Panc1 (cell line): ENCODE results near the gene LMNA. TPM values are rescaled to one million over a fixed set of nuclear protein-coding genes. Genes with fewer than 3 reads are reported as not detected.

Experiments used
- ATAC-seq: fragments of 200-7000 bp; cut with Tn5 transposase; 2 replicates; pipeline ENCODE4 v1.9.1; 2020; ENCODE audit warnings: mild to moderate bottlenecking, moderate library complexity
- BruUV-seq: library from RNA; stranded (reverse); fragments of 400-500 nt; replicated peaks from 2 replicates; lab custom pipeline; 2021; lab: Mats Ljungman, UMichigan
- CTCF ChIA-PET: fragments of 300-600 bp; sonication (Branson Sonifier 250); formaldehyde crosslinking; loops from one replicate; lab custom pipeline; 2022; ENCODE audit warnings: antibody characterized with exemption; lab: Charles Lee
- POLR2A ChIA-PET: fragments of 300-600 bp; sonication (Branson Sonifier 250); formaldehyde crosslinking; loops from one replicate; lab custom pipeline; 2022; ENCODE audit warnings: antibody characterized with exemption; lab: Charles Lee
- DNase-seq: peaks from one replicate; pipeline ENCODE4 v3.0.0-alpha.2; 2010; ENCODE audit warnings: low read depth, low spot score
- H3K27ac ChIP-seq: 2 replicates; pipeline ENCODE4 v1.5.1; 2011; ENCODE audit warnings: mild to moderate bottlenecking, low read length, inconsistent platforms
- H3K27me3 ChIP-seq: fragments of 200-500 bp; sonication (Bioruptor generic); 2 replicates; pipeline ENCODE4 v1.6.0; 2014; ENCODE audit warnings: low read length, inconsistent platforms; ENCODE audit not compliant: control insufficient read depth, insufficient read depth
- H3K36me3 ChIP-seq: fragments of 200-500 bp; sonication (Bioruptor generic); 2 replicates; pipeline ENCODE4 v1.5.1; 2014; ENCODE audit warnings: inconsistent platforms, mild to moderate bottlenecking, low read length, moderate library complexity; ENCODE audit not compliant: control insufficient read depth, insufficient read depth
- H3K4me1 ChIP-seq: 2 replicates; pipeline ENCODE4 v1.5.1; 2011; ENCODE audit warnings: inconsistent platforms, mild to moderate bottlenecking, low read length, moderate library complexity; ENCODE audit not compliant: control insufficient read depth, insufficient read depth
- H3K4me3 ChIP-seq, 2 experiments: 2 replicates each; pipeline ENCODE4 v1.5.1; 2011 to 2012; ENCODE audit warnings: low read depth in 2 of 2, low read length in 2 of 2, mild to moderate bottlenecking in 2 of 2, inconsistent platforms in 1 of 2, moderate library complexity in 1 of 2
- H3K9me3 ChIP-seq: fragments of 200-500 bp; sonication (Bioruptor generic); 2 replicates; pipeline ENCODE4 v1.5.1; 2014; ENCODE audit warnings: low read depth, mild to moderate bottlenecking, inconsistent platforms, low read length, moderate library complexity; ENCODE audit not compliant: control insufficient read depth, insufficient read depth
- CTCF ChIP-seq: fragments of 450-650 bp; IDR thresholded peaks from 2 replicates; pipeline ENCODE4 v1.5.1; 2017; ENCODE audit warnings: mild to moderate bottlenecking
- POLR2AphosphoS5 ChIP-seq: IDR thresholded peaks from 2 replicates; pipeline ENCODE4 v1.6.1; 2012; ENCODE audit warnings: mild to moderate bottlenecking, low read depth, low read length, moderate library complexity
- REST ChIP-seq, 2 experiments: IDR thresholded peaks; 2 replicates each; pipeline ENCODE4 v1.6.1; 2011 to 2012; ENCODE audit warnings: low read depth in 2 of 2, control low read depth in 1 of 2, low read length in 1 of 2, mild to moderate bottlenecking in 1 of 2, moderate library complexity in 1 of 2; ENCODE audit not compliant: insufficient read depth in 1 of 2
- SIN3A ChIP-seq: IDR thresholded peaks from 2 replicates; pipeline ENCODE4 v1.6.1; 2012; ENCODE audit warnings: low read depth, mild to moderate bottlenecking, low read length, moderate library complexity, borderline replicate concordance; ENCODE audit not compliant: insufficient read depth
- TCF7L2 ChIP-seq: IDR thresholded peaks from 2 replicates; pipeline ENCODE4 v1.6.1; 2011; ENCODE audit warnings: mild to moderate bottlenecking, low read depth, low read length, inconsistent platforms
- in situ Hi-C: cut with HindIII; loops from 2 replicates; pipeline ENCODE4 v1.10.0; 2016; ENCODE audit warnings: low sequenced_read_pairs, low pct_unique_long_range_greater_than_20kb
- intact Hi-C: fragments of 100-400 bp; cut with micrococcal nuclease; formaldehyde crosslinking; loops from one replicate; pipeline ENCODE4 v1.10.0; 2022; ENCODE audit not compliant: unreplicated experiment
- total RNA-seq: library from RNA; stranded (reverse); gene quantifications from one replicate; pipeline ENCODE4 v1.2.1, GENCODE V29; 2021; ENCODE audit not compliant: unreplicated experiment

The LMNA gene
- total RNA-seq, 1 experiment from 2014 or later: 691 TPM

- ATAC-seq (no peak), DNase-seq (no peak)
- H3K36me3 ChIP-seq: no peaks in the 10 kb centered on the region
- no TSS peak for BruUV-seq
- intact Hi-C loops: loop anchor here (2.0 kb wide), 1 partner anchor 49 kb away; the partner anchor contains the start of gene LMNA
- in situ Hi-C loops: no loop called here
- no peaks in the 10 kb centered on the region for H3K9me3 ChIP-seq
- POLR2A ChIA-PET: interaction anchor here (0.7 to 1.1 kb wide), 3 partner anchors 10 to 497 kb away, joined by 3 to 12 read pairs (median 5); no protein-coding TSS in a partner anchor
- no peak overlapping the region for H3K27ac ChIP-seq
- CTCF ChIA-PET: no interaction called here
- no peaks in the 10 kb centered on the region for H3K27me3 ChIP-seq
- no peak overlapping the region for H3K4me3 ChIP-seq
- TF ChIP-seq CTCF: no peak
- TF ChIP-seq TCF7L2: no peak
- TF ChIP-seq SIN3A: no peak
- no peak for TF ChIP-seq POLR2AphosphoS5
- TF ChIP-seq REST (IDR thresholded peaks at IDR 0.05; ENCODE audit: insufficient read depth in 1 of 2, low read depth in 2 of 2, low read length in 1 of 2): no peak
- no peaks in the 10 kb centered on the region for H3K4me1 ChIP-seq
Observed at GRCh38 chr1:156163712-156164111, 49.2 kb downstream of the LMNA start.

- in situ Hi-C loops: no loop called here
- TF ChIP-seq POLR2AphosphoS5 (no peak), SIN3A (no peak), REST (IDR thresholded peaks at IDR 0.05; ENCODE audit: insufficient read depth in 1 of 2, low read depth in 2 of 2, low read length in 1 of 2) (no peak), TCF7L2 (no peak), CTCF (no peak)
Observed at GRCh38 chr1:156164125-156164831, 49.8 kb downstream of the LMNA start.

More at GRCh38 chr1:156164125-156164831, 49.8 kb downstream of the LMNA start:
- no peaks in the 10 kb centered on the region for H3K27me3 ChIP-seq
- no TSS peak for BruUV-seq
- CTCF ChIA-PET: interaction anchor here (0.6 kb wide), 1 partner anchor 24 kb away, joined by 4 read pairs; no protein-coding TSS in a partner anchor
- POLR2A ChIA-PET: interaction anchor here (0.6 to 1.1 kb wide), 2 partner anchors 9 to 214 kb away, joined by 3 to 6 read pairs; no protein-coding TSS in a partner anchor
- intact Hi-C loops: no loop called here
- H3K4me1 ChIP-seq: no peaks in the 10 kb centered on the region
- H3K9me3 ChIP-seq: no peaks in the 10 kb centered on the region
- H3K4me3 ChIP-seq: no peak overlapping the region
- no peaks in the 10 kb centered on the region for H3K36me3 ChIP-seq
- H3K27ac ChIP-seq: no peak overlapping the region
- no peak for DNase-seq
- no peak for ATAC-seq
